ENCODE measurements around the gene KIF3A. TPM values are rescaled to one million over a fixed set of nuclear protein-coding genes. Genes with fewer than 3 reads are reported as not detected.

The KIF3A gene
- polyA plus RNA-seq, 1 donor: 40.0 TPM

DNA sequence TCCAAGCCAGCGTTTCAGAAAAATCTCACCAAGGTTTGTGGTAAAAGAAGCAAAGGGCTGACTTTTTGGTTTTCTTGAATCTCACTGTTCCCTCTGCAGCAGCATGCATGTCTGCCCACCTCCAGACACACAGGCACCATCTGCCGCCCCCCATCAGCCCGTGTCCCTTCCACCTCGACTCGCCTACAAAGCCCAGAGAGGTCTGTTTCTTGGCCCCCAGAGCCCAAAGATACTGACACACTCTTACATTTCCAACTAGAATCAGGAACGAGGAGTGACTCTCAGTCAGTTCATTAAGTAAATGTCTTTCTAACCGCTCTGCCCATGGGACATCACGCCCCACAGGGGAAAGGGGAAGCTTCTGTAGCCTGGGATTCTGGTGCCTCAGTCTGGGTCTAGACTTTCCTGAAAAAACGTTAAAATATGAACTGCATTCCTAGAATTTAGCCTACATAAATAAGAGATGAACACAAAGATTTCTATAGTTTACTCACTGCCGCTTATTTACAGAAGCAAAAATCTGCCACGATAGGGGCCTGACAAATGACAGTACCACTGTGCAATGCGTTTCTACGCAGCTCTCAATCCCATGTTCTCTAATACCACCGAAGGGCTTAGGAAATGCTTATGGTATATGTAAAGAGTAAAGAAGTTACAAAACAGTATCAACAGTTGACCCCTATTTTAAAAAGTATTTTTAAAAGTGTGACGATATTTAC lies 59.5 kb downstream of the KIF3A start:
- no peak for DNase-seq

DNA sequence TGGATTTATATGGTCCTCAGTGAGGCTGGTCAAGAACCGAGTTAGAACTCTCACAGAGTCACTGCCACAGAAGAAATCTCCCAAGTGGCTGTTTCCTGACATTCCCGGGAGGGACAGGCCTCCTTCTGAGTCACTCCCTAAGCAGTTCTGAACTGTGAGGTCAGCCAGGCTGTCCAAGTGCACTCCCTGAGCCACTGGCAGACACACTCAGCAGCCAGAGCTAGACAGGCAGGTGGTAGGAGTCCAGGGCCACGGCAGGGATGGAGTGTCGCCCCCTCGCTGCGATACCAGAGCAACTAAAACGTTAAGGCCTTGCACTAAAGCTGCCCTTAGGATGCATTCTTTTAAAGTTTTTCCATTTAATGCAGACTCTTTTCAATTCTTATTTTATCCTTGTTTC lies 60.2 kb downstream of the KIF3A start:
- no peak for DNase-seq

DNA sequence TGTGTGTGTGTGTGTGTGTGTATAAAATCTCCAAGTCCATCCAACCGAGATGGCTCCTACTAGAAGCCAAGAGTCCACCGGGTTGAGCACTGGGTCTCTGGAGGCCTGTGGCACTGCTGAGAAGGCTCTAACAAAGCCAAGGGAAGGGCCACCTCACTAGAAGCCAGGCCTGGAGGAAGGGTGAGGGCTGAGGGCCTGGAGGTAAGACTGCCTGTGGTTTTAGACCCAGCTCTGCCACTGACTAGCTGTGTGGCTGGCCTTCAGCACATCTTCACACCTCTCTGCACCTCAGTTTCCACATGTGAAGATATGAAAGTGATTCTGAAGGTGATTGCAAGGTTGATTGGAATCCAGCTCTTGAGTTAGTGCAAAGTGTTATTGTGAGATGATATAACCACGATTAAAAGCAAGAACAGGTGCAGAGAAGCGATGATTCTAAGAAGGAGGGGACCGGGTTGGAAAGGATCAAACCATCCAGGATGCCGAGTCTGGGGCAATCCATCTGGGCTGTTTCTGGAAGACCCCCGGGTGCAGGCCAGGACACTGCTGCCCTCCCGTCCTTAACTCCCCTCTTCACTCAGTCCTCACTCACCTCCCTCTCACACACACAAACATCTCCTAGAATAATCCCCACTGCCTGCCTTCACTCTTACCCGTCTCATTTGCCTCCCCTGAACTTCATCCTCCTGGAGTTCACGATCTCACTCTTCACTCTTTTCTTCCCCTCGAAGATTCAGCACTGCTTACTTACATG lies 61.2 kb downstream of the KIF3A start:
- no peak for DNase-seq

DNA sequence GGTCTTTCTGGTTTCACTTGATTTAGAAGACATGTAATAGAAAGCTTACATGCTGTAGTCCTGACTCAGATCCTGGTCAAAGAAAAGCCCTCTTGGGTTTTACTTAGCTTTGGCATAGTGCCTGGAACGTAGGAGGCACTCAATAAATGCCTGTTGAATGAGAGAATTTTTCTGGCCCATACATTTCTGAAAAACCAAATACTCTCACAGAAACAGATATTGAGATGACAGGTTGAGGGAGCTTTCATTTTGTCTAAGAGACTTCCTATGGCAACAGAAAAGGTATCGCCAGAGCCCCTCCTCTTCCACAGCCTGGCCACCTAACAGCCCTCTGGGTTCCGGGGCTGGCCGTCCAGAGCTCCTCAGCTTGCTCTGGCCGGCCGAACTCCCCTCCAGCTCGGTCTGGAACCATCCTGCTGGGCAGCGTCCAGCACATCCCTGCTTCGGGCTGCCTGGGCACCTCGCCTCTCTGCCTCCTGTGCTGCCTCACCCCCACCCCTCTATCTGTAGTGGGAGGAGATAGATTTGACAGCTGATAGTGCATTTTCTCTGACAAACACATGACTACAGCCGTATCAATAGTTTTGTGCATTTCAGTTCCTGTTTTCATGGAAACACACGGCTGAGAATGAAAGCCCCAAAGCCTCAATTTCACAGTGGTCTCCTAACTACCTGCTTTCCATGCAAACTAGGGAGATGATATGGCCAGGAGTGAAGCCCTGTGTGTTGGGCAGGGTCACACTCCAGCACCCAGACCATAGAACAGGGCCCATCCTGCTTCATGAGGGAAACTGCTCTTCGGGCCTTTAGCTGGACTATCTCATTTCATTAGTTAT lies 62.5 kb downstream of the KIF3A start:
- DNase-seq: no peak

DNA sequence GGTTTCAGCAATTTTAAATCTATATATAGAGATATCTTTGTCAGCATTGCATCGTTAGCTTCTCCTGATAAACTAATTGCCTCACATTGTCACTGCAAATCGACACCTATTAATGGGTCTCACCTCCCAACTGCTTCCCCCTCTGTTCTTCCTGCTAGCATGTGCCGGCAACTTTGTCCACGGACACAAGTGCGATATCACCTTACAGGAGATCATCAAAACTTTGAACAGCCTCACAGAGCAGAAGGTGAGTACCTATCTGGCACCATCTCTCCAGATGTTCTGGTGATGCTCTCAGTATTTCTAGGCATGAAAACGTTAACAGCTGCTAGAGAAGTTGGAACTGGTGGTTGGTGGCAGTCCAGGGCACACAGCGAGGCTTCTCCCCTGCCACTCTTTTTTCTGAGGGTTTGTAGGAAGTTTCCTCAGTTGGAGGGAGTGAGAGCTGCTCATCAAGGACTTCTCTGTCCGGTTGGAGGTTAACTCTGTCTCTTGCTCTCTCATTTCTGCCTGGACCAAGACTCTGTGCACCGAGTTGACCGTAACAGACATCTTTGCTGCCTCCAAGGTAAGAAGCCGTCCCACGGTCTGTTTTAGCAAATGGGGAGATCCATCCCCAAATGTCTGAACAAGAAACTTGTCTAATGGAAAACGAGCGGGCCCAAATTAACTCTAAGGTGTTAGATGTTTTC lies 63.3 kb downstream of the KIF3A start, which contains the start of gene IL4:
TSS of gene IL4 (plus strand) at position 51 of the 692 bp plus-strand sequence. CDS start at position 113, 62 bp downstream.
- no peak for DNase-seq

DNA sequence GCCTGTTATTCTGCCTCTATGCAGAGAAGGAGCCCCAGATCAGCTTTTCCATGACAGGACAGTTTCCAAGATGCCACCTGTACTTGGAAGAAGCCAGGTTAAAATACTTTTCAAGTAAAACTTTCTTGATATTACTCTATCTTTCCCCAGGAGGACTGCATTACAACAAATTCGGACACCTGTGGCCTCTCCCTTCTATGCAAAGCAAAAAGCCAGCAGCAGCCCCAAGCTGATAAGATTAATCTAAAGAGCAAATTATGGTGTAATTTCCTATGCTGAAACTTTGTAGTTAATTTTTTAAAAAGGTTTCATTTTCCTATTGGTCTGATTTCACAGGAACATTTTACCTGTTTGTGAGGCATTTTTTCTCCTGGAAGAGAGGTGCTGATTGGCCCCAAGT lies 63.9 kb downstream of the KIF3A start:
- DNase-seq: no peak

DNA sequence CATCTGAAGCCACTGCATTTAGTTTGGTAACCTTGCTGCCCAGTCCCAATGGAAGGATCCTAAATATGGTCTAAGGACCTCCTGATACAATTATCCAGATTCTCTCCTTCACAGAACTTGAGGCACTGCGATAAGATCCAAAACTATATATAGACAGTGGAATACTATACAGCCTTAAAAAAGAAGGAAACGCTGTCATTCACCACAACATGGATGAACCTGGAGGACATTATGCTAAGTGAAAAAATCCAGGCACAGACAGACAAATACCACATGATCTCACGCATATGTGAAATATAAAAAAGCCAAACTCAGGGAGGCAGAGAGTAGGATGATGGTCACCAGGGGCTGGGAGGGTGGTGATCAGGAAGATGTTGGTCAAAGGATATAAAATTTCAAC lies 66.3 kb downstream of the KIF3A start:
- DNase-seq: no peak

DNA sequence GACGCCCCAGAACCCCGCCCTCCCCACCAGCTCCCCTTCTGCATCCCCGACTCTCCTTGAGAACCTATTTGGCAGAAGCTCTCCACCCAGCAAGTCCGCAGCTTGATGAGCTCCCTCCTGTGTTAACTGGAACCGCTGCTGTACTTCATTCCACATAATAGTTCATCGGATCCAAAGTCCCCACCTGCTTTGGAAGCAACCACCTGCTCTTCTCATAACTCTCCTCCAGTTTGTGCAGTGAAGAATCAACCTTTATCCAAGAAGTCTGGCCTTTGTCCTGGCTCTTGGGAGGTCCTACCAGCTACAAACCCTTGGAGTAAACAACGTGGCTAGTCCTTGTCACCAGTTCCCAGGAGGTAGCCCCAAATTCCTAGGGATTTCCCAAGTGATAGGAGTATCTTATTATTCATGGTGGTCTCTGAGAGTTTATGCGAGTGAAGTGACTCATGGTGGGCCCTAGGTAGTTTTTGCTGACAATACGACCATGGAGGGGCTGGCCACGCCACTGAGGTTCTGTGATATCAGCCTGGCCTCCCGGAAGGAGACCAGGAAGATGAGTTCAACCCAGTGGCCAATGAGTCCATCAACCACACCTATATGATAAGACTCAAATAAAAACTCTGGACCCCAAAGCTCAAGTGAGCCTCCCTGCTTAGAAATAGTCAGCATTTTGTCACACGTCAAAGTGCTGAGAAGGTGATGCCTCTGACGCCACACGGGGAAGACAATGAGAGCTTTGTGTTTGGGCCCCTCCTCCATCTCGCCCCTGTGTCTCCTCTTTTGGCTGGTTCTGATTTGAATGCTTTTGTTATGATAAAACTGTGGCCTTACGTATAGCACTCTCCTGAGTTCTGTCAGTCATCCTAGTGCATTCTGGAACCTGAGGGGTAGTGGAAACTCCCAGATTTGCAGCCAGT lies 67.1 kb downstream of the KIF3A start:
- no peak for DNase-seq

DNA sequence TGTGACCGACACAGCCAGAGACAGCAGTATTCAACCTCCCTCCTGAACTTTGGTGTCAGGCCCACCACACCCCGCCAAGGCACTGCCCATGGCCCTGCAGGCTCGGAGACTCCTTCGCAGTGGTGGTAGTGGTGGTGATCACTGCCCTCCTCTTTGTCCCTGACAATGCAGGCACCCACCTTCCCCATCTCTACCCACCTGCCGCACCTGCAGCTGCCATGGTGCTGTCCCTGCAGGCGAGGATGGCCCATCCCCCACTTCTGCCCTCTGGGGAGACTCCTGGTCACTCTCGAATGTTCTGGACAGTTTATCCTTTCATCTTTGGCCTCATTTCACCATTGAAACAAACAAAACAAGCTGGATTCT lies 67.9 kb downstream of the KIF3A start:
- DNase-seq: no peak

DNA sequence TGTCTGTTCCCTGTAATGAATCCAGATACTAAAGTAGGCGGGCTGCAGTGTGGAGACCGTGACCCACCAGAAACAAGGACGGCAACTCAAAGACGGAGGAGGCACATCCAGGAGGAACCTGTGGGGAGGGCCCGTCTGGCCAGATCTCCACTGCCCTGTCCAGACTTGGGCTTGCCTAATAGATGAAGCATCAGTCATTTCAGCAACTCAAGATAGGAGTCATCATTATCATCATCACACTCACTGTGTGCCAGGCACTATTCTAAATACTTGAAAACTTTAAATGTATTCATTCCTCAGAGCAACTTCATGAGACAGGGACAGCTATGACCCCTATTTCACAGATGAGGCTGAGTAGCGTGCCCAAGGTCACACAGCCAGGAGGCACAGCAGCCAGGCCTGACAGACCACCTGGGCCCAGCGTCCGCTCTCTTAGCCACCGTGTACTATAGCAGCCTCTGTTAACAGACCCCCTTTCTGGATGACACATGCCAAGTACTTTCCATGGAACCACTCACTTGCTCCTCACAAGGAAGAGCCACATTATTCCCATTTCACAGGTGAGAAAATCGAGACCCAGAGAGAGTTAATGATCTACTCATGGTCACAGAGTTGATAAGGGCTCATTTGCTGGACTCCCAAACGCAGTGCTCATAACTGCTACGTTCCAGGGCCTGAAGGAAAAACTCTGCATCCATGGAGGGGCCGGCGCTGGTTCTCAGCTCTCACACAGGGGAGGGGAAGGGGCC lies 68.5 kb downstream of the KIF3A start:
- no peak for DNase-seq

DNA sequence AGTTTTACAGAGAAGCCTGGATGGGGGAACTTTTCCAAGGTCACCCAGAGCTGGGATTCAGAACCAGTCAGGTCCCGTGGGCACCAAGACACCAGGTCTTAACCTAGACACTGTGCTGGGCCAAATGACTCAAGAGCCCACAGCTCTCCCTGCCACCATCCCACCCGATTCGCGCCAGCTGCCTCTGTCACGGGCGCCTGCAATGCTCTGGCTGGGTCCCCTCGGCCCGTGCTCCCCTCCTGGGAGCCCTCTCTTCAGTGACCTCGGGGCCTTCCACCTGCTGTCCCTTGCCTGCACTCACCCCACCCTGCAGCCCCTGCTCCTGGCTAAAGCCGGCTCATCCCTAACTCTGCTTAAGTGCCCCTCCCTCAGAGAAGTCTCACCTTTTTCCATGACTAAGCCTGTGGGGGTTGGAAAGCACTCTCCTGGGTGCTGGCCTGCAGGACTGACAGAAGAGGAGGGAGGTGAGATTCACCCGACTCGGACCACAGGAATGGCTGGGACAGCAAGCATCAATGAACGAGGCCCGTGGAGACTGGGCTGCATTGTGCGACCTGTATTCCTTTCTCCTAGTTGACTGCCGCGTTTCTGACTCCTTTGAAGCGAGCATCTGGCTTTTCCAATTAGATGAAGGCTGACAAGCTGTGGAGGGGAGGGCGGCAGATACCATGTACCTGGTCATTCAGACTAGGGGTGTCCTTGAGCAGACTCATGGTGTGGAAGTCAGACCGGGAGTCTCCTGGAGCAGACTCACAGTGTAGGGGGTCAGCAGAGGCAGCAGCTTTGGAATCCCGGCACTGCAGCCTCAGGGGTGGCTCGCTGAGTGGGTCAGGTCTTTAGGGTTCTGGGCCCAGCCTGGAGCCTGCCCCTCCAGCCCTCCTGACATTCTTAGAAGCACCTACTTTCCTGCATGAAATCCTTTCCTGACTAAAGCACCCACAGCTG lies 69.3 kb downstream of the KIF3A start:
- DNase-seq: no peak

DNA sequence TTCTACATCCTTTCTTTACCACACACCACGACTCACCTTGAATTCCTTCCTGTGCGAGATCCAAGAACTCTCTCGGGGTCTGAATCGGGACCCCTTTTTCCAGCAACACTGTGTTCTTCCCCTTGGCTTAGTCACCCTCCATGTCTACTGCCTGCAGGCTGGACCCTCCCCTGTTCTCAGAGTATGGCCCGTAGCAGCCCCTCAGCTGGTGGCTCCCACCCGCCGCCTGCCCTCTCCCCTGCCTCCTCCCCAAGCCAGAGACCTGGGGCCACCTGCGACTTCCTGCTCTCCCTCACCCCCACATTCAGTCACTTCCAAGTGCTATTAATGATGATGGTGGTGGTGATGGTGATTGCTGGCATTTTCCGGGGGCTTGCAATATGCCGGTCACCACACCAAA lies 70.0 kb downstream of the KIF3A start:
- no peak for DNase-seq

DNA sequence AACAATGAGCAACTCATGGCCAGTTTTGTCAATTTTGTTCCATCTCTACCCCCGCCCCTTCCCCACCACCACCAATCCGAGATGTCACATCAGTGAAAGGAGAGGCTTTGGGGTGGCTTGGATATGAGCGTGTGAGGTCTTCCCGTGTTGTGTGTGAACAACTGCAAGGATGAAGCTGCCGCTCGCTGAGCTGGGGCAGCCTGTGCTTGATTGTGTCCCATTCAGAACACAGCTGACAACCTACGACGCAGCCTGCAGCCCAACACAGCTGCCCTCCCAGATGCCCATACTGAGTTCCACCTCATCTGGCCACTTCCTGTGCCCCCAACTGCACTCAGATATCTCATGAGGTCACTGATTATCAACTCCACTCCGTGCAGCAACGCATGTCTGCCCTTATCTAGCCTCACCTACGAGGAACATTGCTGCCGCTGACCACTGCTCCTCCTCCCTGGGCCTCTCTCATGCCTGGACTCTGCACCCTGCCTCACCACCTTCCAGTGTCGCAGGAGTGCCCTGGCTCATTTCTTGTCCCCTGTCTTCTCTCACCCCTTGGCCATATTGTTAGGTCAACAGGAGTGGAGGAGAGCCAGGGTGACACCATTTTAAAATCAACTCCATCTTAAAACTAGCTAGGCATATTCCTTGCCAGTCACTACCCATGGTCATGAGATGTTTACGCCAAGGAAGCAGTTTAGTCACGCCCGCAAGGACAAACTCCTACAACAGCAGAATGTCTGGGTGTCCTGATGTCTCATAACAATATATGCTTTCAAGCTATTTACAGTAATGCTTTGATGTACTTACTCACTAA lies 70.8 kb downstream of the KIF3A start:
- DNase-seq: no peak

DNA sequence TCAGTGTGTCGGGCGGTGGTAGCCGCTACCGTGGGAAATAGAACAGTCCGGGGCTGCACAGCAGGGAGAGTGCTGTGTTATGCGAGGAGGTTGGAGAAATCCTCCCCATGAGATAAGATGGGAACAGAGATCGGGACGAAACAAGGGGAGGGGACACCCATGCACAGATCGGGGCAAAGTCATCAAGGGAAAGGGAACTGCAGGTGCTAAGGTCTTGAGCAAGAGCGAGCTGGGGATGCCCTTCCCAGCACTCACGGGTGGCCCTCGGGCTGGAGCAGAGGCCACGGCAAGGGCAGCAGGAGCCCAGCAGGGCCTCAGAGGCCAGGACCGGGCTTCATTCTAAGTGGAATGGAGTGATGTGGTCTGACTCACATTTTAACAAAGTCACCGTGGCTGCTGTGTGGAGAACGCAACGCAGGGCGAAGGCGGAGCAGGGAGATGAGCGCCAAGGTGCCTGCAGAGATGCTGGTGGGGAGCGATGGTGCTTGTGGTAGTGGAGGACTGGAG lies 71.7 kb downstream of the KIF3A start:
- DNase-seq: no peak

DNA sequence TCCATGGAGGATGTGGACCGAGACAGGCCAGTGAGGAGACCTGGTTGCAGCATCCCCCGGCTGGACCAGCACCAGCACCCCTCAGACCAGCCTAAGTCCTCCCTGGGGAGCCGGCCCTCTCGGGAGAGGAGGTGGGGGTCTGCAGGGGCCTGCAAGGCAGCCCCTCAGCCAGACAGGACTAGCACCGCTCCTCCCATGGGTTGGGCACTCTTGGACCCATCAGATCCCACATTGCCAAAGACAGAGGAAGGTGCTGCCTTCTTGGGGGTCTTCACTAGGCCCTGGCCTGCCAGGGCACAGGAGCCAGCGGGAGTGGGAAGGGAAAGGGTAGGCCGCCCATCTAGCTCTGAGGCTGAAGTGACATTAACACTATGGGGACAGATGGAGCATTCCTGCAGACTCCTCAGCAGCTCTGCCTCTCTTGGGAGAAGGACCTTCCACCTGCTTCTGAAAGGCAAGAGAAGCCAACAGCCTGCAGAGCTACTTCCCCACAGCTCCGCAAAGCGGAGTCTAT lies 72.6 kb downstream of the KIF3A start:
- DNase-seq: no peak

DNA sequence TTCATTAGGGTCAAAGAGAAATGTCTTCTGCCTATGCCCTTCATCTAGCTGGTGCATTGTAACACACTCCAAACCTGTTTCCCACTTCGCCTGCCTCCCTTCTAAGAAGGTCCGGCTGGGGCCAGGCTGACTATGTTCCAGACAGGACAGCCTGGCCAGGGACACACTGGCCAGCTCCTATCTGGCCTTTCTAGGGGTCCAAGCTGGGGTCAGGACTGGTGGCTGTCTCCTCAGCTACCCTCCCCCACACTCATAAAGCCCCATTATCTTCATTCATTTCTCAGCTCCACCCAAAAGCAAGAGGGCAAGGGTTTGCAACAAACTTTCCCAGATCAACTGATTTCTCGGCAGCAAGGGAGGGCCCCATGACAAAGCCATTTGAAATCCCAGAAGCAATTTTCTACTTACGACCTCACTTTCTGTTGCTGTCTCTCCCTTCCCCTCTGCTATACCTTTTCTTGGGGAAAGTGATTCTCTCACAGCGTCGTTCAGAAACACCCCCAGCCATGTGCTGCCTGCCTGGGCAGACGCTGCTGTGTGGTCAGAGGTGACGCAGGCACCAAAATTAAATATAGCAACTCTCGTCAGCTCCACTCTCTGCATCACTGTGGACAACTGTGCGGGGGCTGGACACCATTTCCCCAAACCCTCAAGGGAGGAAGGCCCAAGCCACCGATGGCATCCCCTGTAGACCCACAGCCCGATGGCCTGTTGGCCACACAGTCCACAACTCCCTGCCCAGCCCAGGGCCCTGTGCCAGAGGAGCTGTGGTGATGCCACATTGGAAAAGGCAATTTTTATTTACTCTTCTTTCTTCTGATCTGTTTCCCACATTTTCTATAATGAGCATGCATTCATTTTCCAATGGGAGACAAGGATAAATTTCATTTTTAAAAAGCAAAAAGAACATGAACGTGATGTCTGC lies 73.3 kb downstream of the KIF3A start:
- DNase-seq: no peak

All from left kidney (tissue), 2 donors.